ENCODE data around the gene RRP7A. TPM values are rescaled to one million over a fixed set of nuclear protein-coding genes. Genes with fewer than 3 reads are reported as not detected.

The RRP7A gene
- total RNA-seq, 4 donors from 2014 or later: 19.1 to 35.1 (median 26.1) TPM

GRCh38 chr22:42472671-42473070, 46.9 kb downstream of the RRP7A start:
- no peak overlapping the region for H3K27ac ChIP-seq
- intact Hi-C loops (cut with DNase I): no loop called here

DNA sequence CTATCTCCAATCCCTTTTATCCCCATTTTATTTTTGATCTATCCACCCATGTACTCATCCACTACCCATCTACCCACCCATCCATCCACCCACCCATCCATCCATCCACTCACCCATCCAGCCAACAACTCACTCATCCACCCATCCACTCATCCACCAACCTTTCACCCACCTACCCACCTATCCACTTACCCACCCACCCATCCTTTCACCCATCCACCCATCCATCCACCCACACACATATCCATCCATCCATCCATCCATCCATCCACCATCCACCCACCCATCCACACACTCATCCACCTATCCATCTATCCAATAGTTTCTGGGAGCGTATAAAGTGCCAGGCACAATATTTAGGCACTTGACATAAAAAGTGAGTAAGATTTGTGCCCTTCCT, 48.2 kb downstream of the RRP7A start:
- no peaks in the 10 kb centered on the region for H3K9me3 ChIP-seq
- intact Hi-C loops (cut with DNase I): no loop called here
- no peaks in the 10 kb centered on the region for H3K36me3 ChIP-seq
- H3K27me3 ChIP-seq: no peaks in the 10 kb centered on the region
- H3K4me3 ChIP-seq: no peak overlapping the region
- no peak overlapping the region for H3K27ac ChIP-seq
- TF ChIP-seq POLR2A (IDR thresholded peaks at IDR 0.05): no peak
- TF ChIP-seq CTCF (IDR thresholded peaks at IDR 0.05): no peak
- DNase-seq: no peak
- WGBS, 2 donors: 100% methylated on average over 1 of the region's 1 CpG
- no peaks in the 10 kb centered on the region for H3K4me1 ChIP-seq

More at GRCh38 chr22:42472671-42473070, 46.9 kb downstream of the RRP7A start:
- Histone ChIP-seq H3K4me3 (no peak overlapping the region), H3K4me1 (no peaks in the 10 kb centered on the region), H3K27me3 (no peaks in the 10 kb centered on the region), H3K36me3 (no peaks in the 10 kb centered on the region), H3K9me3 (no peaks in the 10 kb centered on the region)
- 85 to 93% methylated on average over 8 of the region's 8 CpGs for WGBS, 2 donors
- TF ChIP-seq CTCF (IDR thresholded peaks at IDR 0.05) (no peak), POLR2A (IDR thresholded peaks at IDR 0.05) (no peak)
- DNase-seq: no peak

GRCh38 chr22:42470366-42471082, 49.1 kb downstream of the RRP7A start:
- 53 to 60% methylated on average over 4 of the region's 4 CpGs for WGBS, 2 donors
- Histone ChIP-seq H3K9me3 (no peaks in the 10 kb centered on the region), H3K27me3 (no peaks in the 10 kb centered on the region), H3K4me1 (no peaks in the 10 kb centered on the region), H3K36me3 (no peaks in the 10 kb centered on the region), H3K4me3 (no peak overlapping the region), H3K27ac (no peak overlapping the region)
- DNase-seq: no peak
- intact Hi-C loops (cut with DNase I): no loop called here
- TF ChIP-seq POLR2A (IDR thresholded peaks at IDR 0.05) (no peak), CTCF (IDR thresholded peaks at IDR 0.05) (no peak)

DNA sequence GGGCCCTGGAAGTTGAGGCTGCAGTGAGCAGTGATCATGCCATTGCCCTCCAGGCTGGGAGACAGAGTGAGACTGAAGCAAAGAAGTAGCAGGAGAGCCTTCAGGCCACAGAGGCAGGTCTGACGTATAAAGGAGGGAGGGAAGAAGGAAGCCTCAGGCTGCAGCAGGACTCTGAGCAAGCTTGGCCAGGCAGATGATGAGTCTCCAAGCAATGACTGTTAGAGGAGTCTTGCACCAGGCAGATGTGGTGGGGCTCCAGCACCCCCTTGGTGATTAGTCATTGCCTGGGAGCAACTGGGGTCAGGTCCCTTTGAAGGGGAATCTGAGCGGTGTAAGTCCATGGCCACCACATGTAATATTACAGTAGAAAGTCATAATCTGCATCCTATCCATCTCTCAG, 50.8 kb downstream of the RRP7A start:
- intact Hi-C loops (cut with DNase I): no loop called here
- WGBS, 2 donors: 70 to 71% methylated on average over 1 to 2 of the region's 2 CpGs
- TF ChIP-seq POLR2A (IDR thresholded peaks at IDR 0.05) (no peak), CTCF (IDR thresholded peaks at IDR 0.05) (no peak)

GRCh38 chr22:42462016-42462415, 57.6 kb downstream of the RRP7A start:
- no peaks in the 10 kb centered on the region for H3K36me3 ChIP-seq
- no peak overlapping the region for H3K4me3 ChIP-seq
- no peak for TF ChIP-seq CTCF (IDR thresholded peaks at IDR 0.05)
- TF ChIP-seq POLR2A (IDR thresholded peaks at IDR 0.05): no peak
- 36 to 73% methylated on average over 1 of the region's 1 CpG for WGBS, 2 donors
- intact Hi-C loops (cut with DNase I): no loop called here
- no peak for DNase-seq
- H3K9me3 ChIP-seq: no peaks in the 10 kb centered on the region
- H3K4me1 ChIP-seq: no peaks in the 10 kb centered on the region
- H3K27ac ChIP-seq: no peak overlapping the region
- H3K27me3 ChIP-seq: peaks cover 0 to 64% (median 0%) of the 10 kb centered on the region in 4 donors

More for the DNA sequence above, 50.8 kb downstream of the RRP7A start:
- no peaks in the 10 kb centered on the region for H3K4me1 ChIP-seq
- no peak for DNase-seq
- no peak overlapping the region for H3K4me3 ChIP-seq
- no peaks in the 10 kb centered on the region for H3K36me3 ChIP-seq
- no peaks in the 10 kb centered on the region for H3K27me3 ChIP-seq
- H3K27ac ChIP-seq: no peak overlapping the region
- H3K9me3 ChIP-seq: no peaks in the 10 kb centered on the region

All from esophagus squamous epithelium (tissue), 5 donors.